NCI-H1048 (cell line): ENCODE data around the gene KCNC4.

Source experiments
- DNase-seq: peaks from one replicate; lab custom pipeline; 2025; lab: John Stamatoyannopoulos, UW

Gene KCNC4

DNA sequence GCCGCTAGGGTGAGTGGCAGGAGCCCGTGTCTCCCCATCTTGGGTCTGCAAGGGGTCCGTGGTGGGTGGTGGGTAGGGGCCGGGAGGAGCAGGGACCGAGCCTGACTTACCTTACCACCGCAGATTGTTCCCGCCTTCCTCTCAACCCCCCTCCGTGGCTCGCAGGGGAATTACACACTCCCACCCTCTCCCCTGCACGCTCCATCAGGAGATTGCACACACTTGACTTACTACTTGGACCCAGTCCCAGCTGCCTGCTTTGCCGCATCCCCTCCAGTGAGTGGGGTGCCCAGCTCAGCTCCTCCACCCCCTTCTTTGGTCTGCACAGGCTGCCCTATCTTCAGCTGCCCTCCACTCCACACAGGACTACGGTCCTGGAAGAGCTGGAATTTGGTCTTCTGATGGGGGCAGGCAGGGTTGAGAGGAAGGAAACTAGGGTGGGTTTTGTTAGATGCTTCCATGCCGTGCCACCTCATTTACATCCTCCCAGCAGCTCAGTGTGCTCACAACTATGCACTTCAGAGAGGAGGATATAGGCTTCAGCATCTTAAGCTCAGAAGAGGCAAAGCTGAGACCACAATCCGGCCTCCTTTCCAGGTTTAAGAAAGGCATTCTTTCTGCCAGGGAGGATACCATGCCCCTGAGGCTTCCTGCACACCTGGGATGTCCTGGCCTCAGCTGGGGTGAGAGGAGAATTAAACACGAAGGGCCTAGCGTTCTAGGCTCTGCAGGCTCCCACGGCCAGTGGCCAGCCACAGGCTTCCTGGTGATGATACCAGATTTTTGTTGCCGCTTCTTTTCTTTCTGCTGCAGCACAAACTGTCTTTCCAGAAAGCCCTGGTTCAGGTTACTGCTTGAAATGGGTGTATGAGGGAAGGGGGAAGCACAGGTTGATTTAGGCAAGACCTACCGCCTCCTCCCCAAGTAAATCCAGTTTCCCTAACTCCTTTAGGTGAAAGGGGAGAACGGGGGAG is 2.3 kb downstream of the KCNC4 start:
- no peak for DNase-seq

GRCh38 chr1:110213143-110213540 is 3.0 kb downstream of the KCNC4 start:
- no peak for DNase-seq

- DNase-seq = no peak
Observed at GRCh38 chr1:110214454-110215404, 4.6 kb downstream of the KCNC4 start.

- DNase-seq = no peak
Observed at GRCh38 chr1:110215621-110216515, 5.8 kb downstream of the KCNC4 start.

DNA sequence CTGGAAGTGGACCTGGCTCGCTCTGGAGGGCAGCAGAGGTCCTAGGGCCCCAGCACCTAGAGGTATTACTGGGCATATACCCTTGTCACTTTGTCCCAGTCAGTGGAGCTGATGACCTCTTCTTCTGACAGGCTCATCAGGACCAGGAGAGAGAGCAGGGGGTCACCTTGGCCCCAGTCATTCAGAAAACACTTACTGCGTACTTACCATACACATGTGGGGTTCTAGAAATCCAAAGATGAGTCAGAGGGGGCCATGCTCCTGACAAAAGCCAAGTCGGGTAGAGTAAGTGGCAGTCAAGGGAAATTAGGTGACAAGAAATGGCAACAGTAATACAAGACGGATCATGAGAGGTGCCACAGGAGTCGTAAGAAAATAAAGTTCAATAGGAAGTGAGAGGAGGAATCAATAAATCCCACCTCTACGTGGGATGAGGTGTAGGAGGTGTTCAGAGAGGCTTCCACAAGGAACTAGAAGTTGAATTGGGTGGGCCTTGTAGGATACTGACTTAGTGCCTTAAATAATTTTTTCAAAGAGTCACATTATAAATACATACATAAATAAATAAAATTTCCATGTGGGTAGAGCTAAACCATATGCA is 6.8 kb downstream of the KCNC4 start:
- no peak for DNase-seq

- no peak for DNase-seq
Observed at GRCh38 chr1:110218137-110218536, 8.0 kb downstream of the KCNC4 start.

DNA sequence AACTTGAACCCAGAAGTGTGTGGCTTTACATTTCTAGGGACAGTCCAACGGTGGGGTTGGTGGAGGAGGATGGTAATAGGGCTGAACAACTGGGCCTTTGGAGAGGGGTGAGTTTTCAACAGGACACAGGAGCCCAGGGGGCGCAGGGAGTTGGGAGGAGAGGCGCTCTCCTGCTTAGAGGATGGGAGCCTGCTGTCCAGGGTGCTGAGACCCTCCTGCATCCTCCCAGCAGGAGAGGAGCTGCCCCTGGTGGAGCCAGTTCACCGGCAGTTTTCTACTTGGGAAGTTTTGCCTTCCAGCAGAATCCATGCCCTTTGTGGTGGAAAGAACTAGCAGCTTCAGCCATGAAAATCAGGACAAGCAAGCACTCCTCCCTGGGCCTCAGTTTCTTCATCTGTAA is 8.6 kb downstream of the KCNC4 start:
- no peak for DNase-seq

- DNase-seq = no peak
Observed at GRCh38 chr1:110220324-110220723, 10.2 kb downstream of the KCNC4 start.

- no peak for DNase-seq
Observed at GRCh38 chr1:110221119-110221518, 11.0 kb downstream of the KCNC4 start.

- DNase-seq = no peak
Observed at GRCh38 chr1:110223127-110223526, 13.0 kb downstream of the KCNC4 start.

- no peak for DNase-seq
Observed at GRCh38 chr1:110223581-110223980, 13.5 kb downstream of the KCNC4 start.

- no peak for DNase-seq
Observed at GRCh38 chr1:110224240-110224995, 14.3 kb downstream of the KCNC4 start.

- DNase-seq = no peak
Observed at GRCh38 chr1:110225212-110225611, 15.1 kb downstream of the KCNC4 start.

DNA sequence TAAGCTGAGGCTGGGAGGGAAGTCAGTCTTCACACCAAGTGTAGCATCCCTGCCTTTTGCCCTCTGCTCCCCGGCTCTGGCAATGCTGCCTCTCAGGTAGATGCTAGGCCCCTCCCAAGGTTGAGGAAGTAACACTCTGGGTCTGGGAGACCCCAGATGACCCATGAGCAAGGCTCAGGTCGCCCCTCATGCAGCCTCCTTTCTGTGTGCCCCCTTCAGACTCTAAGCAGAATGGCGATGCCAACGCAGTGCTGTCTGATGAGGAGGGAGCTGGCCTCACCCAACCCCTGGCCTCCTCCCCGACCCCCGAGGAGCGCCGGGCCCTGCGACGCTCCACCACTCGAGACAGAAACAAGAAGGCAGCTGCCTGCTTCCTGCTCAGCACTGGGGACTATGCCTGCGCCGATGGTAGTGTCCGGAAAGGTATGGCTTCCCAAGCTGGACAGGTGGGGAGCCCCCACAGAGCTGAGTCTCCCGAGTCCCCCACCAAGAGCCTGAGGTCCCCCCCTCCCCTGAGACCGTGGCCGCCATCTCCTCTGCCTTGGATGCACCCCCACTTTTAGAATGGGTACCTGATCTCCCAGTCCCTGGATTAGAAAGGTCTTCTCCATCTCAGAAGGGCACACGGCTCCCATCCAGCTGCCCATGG is 15.8 kb downstream of the KCNC4 start:
- DNase-seq = no peak

- no peak for DNase-seq
Observed at GRCh38 chr1:110227774-110228173, 17.7 kb downstream of the KCNC4 start.

GRCh38 chr1:110228381-110228780 is 18.3 kb downstream of the KCNC4 start:
- DNase-seq = no peak

DNA sequence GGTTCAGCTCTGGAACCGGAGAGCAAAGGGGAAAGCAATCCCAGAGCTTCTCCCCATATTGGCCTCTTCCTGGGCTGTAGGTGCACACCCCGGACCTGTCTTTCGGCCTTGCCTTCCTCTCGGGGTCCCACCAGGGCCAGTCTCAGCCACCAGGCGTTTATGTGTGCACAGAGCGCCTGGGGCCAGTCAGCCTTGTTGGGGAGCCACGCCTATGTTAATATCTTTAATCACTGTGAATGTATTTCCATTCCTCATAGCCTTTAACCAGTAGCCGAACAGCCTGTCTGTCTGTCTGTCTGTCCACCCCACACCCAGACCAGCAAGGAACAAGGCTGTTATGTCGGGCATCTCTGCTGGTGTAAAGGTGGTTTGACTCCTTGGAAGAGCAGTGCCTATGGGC is 18.8 kb downstream of the KCNC4 start:
- DNase-seq = no peak

DNA sequence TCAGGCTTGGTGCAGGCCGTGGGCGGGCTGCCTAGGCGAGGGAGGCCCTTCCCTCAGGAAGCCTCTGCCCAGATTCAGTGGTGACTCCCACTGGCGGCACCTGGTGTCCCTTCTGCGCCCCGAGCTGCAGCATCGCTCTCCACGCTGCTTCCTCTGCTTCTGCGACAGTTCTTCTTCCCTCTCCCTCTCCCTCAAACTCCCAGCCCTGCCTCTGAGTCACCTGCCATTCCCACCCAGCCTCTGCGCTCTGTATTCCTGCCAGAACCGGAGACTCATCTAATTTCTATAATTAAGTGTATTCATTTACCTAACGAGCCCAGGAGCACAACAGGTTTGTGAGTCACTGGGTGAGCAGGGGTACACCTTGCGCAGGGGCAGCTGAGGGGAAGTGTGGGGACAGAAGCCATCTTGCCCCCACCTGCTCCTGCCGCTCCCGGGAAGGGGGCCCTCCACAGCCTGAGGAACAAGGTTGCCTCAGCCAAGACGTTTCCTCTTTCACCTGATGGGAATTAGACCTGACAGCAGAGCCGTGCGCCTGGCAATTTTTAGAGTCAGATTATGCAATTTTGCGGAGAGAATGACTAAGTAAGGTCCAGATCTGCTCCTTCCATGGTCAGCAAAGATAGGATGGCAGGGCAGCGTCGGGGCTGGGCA is 19.4 kb downstream of the KCNC4 start:
- no peak for DNase-seq

DNA sequence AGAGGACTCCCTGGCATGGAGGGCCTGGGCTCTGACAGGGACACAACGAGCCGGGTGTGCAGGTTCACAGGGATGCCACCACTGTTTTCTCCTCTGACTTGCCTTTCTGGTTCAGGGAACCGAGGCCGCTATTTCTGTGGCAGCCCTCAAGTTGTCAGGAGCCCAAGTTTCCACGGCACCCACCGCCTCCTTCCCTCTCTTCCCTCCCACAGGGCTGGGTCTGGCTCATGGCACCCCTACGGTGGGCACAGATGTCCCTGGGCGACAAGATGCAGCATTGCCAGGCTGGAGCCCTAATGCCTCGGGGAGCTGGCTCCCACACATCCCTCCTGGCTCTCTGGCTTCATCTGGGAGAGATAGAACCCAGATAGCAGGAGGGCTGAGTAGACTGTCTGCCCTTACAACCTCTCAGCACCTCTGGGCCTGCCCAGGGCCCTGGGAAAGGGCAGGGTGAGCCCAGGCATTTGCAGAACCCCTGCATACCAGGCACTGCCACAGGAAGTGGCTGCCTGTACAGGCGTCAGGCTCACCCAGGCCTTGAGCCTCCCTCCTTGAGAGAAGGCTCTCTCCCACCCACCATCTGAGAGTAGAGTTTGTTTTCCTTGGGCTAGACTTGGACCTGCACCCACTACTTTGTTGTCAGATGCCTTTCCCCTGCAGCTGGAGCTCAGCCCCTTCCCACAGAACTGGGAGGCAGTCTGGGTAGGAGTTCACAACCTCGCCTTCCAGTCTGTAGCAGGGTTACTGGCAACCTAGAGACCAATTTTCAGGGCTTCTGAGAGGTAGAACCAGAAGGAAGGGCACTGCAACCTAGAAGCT is 20.5 kb downstream of the KCNC4 start:
- no peak for DNase-seq
